Esophagus muscularis mucosa (tissue), 4 donors: ENCODE data around the gene CDK19. TPM values are rescaled to one million over a fixed set of nuclear protein-coding genes. Genes with fewer than 3 reads are reported as not detected.

Source experiments
- DNase-seq: peaks from one replicate; pipeline ENCODE4 v3.0.0-alpha.2; 2017; ENCODE audit errors: extremely low spot score
- H3K27ac ChIP-seq, 4 donors: fragments of 200-600 bp; sonication (generic); replicated peaks in 1 of 4; 1 replicate in 3 of 4; 2 replicates in 1 of 4; pipeline ENCODE4 v1.5.1; 2016 to 2019; ENCODE audit warnings: mild to moderate bottlenecking in 1 of 4
- H3K27me3 ChIP-seq, 4 donors: fragments of 200-600 bp; sonication (generic); one replicate each; pipeline versions ENCODE4 v1.5.1 to v1.6.0; 2016 to 2019
- H3K36me3 ChIP-seq, 4 donors: fragments of 200-600 bp; sonication (generic); one replicate each; pipeline ENCODE4 v1.5.1; 2016 to 2019
- H3K4me1 ChIP-seq, 4 donors: fragments of 200-600 bp; sonication (generic); one replicate each; pipeline ENCODE4 v1.5.1; 2016 to 2019
- H3K4me3 ChIP-seq, 4 donors: fragments of 200-600 bp; sonication (generic); 1 replicate in 2 of 4; 2 replicates in 2 of 4; pipeline ENCODE4 v1.5.1; 2016 to 2019; ENCODE audit warnings: mild to moderate bottlenecking in 4 of 4, moderate library complexity in 1 of 4
- H3K9me3 ChIP-seq, 4 donors: fragments of 200-600 bp; sonication (generic); 1 replicate in 3 of 4; 2 replicates in 1 of 4; pipeline ENCODE4 v1.5.1; 2016 to 2019
- CTCF ChIP-seq, 3 experiments: fragments of 200-600 bp in 2 of 3; fragments of 450-650 bp in 1 of 3; sonication (generic) in 2 of 3; IDR thresholded peaks; one replicate each; pipeline ENCODE4 v1.5.1; 2017 to 2019; ENCODE audit warnings: antibody characterized with exemption in 3 of 3, mild to moderate bottlenecking in 2 of 3, moderate library complexity in 1 of 3
- EP300 ChIP-seq: sonication (generic); formaldehyde crosslinking; IDR thresholded peaks from one replicate; pipeline ENCODE4 v1.6.1; 2017; ENCODE audit warnings: antibody characterized with exemption
- POLR2A ChIP-seq: fragments of 450-650 bp; IDR thresholded peaks from one replicate; pipeline ENCODE4 v1.6.1; 2017; ENCODE audit warnings: antibody characterized with exemption, moderate library complexity, mild to moderate bottlenecking, low read depth
- POLR2AphosphoS5 ChIP-seq, 2 donors: sonication (generic); formaldehyde crosslinking; IDR thresholded peaks; one replicate each; pipeline ENCODE4 v1.6.1; 2017; ENCODE audit warnings: antibody characterized with exemption in 2 of 2
- WGBS: methylation state at CpG from one replicate; pipeline ENCODE4 v1.1.5; 2018; 5-methylcytosine and 5-hydroxymethylcytosine counted together
- intact Hi-C: fragments of 100-400 bp; cut with DNase I; formaldehyde crosslinking; loops from one replicate; pipeline ENCODE4 v1.15.1; 2023
- total RNA-seq, 4 donors: library from RNA; depleted of rRNA; stranded (reverse); fragments of >200 nt; gene quantifications; one replicate each; pipeline versions ENCODE4 v1.1.0 to v1.2.1, GENCODE V29; 2016

CDK19 gene
- total RNA-seq, 4 donors from 2014 or later: 12.0 to 15.0 (median 13.6) TPM

GRCh38 chr6:110681543-110682459 lies 133.5 kb downstream of the CDK19 start:
- TF ChIP-seq EP300: no peak
- TF ChIP-seq POLR2A: no peak
- no peak for TF ChIP-seq CTCF (IDR thresholded peaks at IDR 0.05)
- no peaks in the 10 kb centered on the region for H3K36me3 ChIP-seq
- no peak overlapping the region for H3K27ac ChIP-seq
- 43% methylated on average over 4 of the region's 4 CpGs for WGBS
- H3K4me1 ChIP-seq: peaks cover 0 to 10% (median 5%) of the 10 kb centered on the region in 4 donors
- H3K9me3 ChIP-seq: no peaks in the 10 kb centered on the region
- H3K27me3 ChIP-seq: no peaks in the 10 kb centered on the region
- intact Hi-C loops: loop anchor here (2.0 to 5.0 kb wide), 3 partner anchors 130 to 267 kb away; partner anchors contain the start of gene AMD1
- H3K4me3 ChIP-seq: no peak overlapping the region
- DNase-seq: no peak

GRCh38 chr6:110676396-110676795 lies 138.9 kb downstream of the CDK19 start:
- Histone ChIP-seq H3K4me1 (no peaks in the 10 kb centered on the region), H3K27me3 (no peaks in the 10 kb centered on the region), H3K36me3 (no peaks in the 10 kb centered on the region), H3K27ac (no peak overlapping the region), H3K9me3 (no peaks in the 10 kb centered on the region), H3K4me3 (no peak overlapping the region)
- TF ChIP-seq EP300 (no peak), POLR2A (no peak), CTCF (IDR thresholded peaks at IDR 0.05) (no peak), POLR2AphosphoS5 (IDR thresholded peaks at IDR 0.05) (no peak)
- intact Hi-C loops: no loop called here
- no peak for DNase-seq

GRCh38 chr6:110674096-110674495 lies 141.2 kb downstream of the CDK19 start:
- Histone ChIP-seq H3K36me3 (no peaks in the 10 kb centered on the region), H3K9me3 (no peaks in the 10 kb centered on the region), H3K27ac (no peak overlapping the region), H3K4me3 (no peak overlapping the region), H3K4me1 (no peaks in the 10 kb centered on the region), H3K27me3 (no peaks in the 10 kb centered on the region)
- TF ChIP-seq EP300 (no peak), POLR2A (no peak), POLR2AphosphoS5 (IDR thresholded peaks at IDR 0.05) (no peak), CTCF (IDR thresholded peaks at IDR 0.05) (no peak)
- DNase-seq: no peak
- intact Hi-C loops: no loop called here
- WGBS: 84% methylated on average over 1 of the region's 1 CpG

- no peaks in the 10 kb centered on the region for H3K36me3 ChIP-seq
- no peaks in the 10 kb centered on the region for H3K9me3 ChIP-seq
- H3K27me3 ChIP-seq: no peaks in the 10 kb centered on the region
- intact Hi-C loops: no loop called here
- no peak for DNase-seq
- H3K4me1 ChIP-seq: no peaks in the 10 kb centered on the region
- TF ChIP-seq EP300: no peak
- no peak for TF ChIP-seq POLR2AphosphoS5 (IDR thresholded peaks at IDR 0.05)
- no peak for TF ChIP-seq POLR2A
- TF ChIP-seq CTCF (IDR thresholded peaks at IDR 0.05): no peak
- no peak overlapping the region for H3K27ac ChIP-seq
- no peak overlapping the region for H3K4me3 ChIP-seq
- WGBS: 100% methylated on average over 2 of the region's 2 CpGs
These were observed 143.1 kb downstream of the CDK19 start for GRCh38 chr6:110672122-110672521.
